NCI-H1417 (cell line): Measurements from ENCODE around the gene MCF2L.

Source experiments
- DNase-seq, 3 experiments: peaks; one replicate each; lab custom pipeline; 2025; lab: John Stamatoyannopoulos, UW

MCF2L gene

GRCh38 chr13:113126265-113127150, 157.5 kb downstream of the MCF2L start:
- no peak for DNase-seq

- no peak for DNase-seq
These were observed 160.5 kb downstream of the MCF2L start for GRCh38 chr13:113129480-113129879.

- no peak for DNase-seq
These were observed 161.1 kb downstream of the MCF2L start for GRCh38 chr13:113129921-113130750.

GRCh38 chr13:113135281-113135760, 166.3 kb downstream of the MCF2L start:
- no peak for DNase-seq

- no peak for DNase-seq
These were observed 168.8 kb downstream of the MCF2L start for GRCh38 chr13:113137691-113138298.

- no peak for DNase-seq
These were observed 170.0 kb downstream of the MCF2L start for GRCh38 chr13:113138792-113139551.

GRCh38 chr13:113139577-113139976, 170.6 kb downstream of the MCF2L start:
- no peak for DNase-seq

GRCh38 chr13:113140677-113141600, 171.9 kb downstream of the MCF2L start:
- no peak for DNase-seq

GRCh38 chr13:113141601-113141970, 172.6 kb downstream of the MCF2L start:
- no peak for DNase-seq

- DNase-seq, result no peak
These were observed 173.9 kb downstream of the MCF2L start for GRCh38 chr13:113142876-113143275.

- DNase-seq, result no peak
These were observed 174.6 kb downstream of the MCF2L start for GRCh38 chr13:113143466-113144254.

- no peak for DNase-seq
These were observed 175.2 kb downstream of the MCF2L start for GRCh38 chr13:113144255-113144629.

GRCh38 chr13:113145496-113145895, 176.5 kb downstream of the MCF2L start:
- no peak for DNase-seq

- no peak for DNase-seq
These were observed 177.0 kb downstream of the MCF2L start for GRCh38 chr13:113145911-113146598.

GRCh38 chr13:113146750-113147149, 177.7 kb downstream of the MCF2L start:
- no peak for DNase-seq

GRCh38 chr13:113147206-113147605, 178.2 kb downstream of the MCF2L start:
- no peak for DNase-seq

- no peak for DNase-seq
These were observed 179.4 kb downstream of the MCF2L start for GRCh38 chr13:113148407-113148806.

GRCh38 chr13:113148940-113149503, 180.0 kb downstream of the MCF2L start:
- DNase-seq, result no peak
